GM12892 (cell line): ENCODE results near the gene PDIK1L.

Source experiments
- POLR2A ChIP-seq: IDR thresholded peaks from 2 replicates; pipeline ENCODE4 v1.6.1; 2011; ENCODE audit warnings: low read depth, low read length, control low read depth
- POLR2AphosphoS5 ChIP-seq: IDR thresholded peaks from 2 replicates; pipeline ENCODE4 v1.6.1; 2011; ENCODE audit warnings: low read depth, low read length, control low read depth
- TAF1 ChIP-seq: IDR thresholded peaks from 2 replicates; pipeline ENCODE4 v1.6.1; 2011; ENCODE audit warnings: low read depth, mild to moderate bottlenecking, control low read depth, low read length, borderline replicate concordance

DNA sequence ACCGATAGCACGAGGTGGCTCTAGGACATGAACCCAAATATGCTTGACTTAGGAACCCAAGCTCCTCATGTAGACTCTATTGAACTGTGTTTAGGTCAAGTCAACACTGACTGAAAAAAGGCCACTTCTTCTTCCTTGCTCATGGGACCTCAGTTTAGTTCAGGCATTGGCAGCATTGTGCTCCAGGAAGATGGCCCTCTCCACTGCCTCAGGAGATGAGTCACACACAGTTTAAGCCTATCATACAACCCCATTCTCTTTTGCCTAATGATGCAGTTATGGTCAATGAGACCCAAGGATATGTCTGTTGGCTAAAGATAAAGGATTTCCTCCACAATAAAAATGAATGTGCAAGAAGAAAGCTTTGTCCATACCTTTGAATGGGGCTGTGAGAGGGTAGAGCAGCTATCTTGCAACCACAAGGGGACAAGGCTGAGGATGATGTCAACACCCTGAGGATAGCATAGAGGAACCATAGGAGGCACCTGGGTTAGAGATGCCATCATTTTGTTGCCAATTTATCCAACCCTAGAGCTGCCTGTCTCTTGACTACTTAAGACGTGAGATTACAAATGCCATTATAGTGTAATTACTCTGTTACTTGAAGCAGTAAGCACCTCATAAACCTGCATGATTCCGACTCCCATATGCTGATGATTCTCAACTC is 41.2 kb upstream of the PDIK1L start:
- TF ChIP-seq POLR2AphosphoS5 (no peak), TAF1 (no peak), POLR2A (no peak)
